ENCODE results near the gene YY1AP1.
"Not testable (repeated sequence)": the region's sequence is repeated elsewhere in the genome, so short reads cannot be mapped to it uniquely, and the experiment has no call there.

YY1AP1 gene

GRCh38 chr1:155669233-155670162 lies 19.1 kb downstream of the YY1AP1 start:
- peaks cover 23% of the 10 kb centered on the region for H3K36me3 ChIP-seq (ENCODE audit: control insufficient read depth, insufficient read depth, low read length)

GRCh38 chr1:155661239-155661638 lies 27.3 kb downstream of the YY1AP1 start:
- peaks cover 21% of the 10 kb centered on the region for H3K36me3 ChIP-seq (ENCODE audit: control insufficient read depth, insufficient read depth, low read length)
- not testable (repeated sequence) for H3K4me3 ChIP-seq (replicated peaks; ENCODE audit: low read depth, low read length); H3K27me3 ChIP-seq (replicated peaks; ENCODE audit: control insufficient read depth, insufficient read depth, low read length); DNase-seq (ENCODE audit: extremely low read depth, insufficient read length)

More at GRCh38 chr1:155669233-155670162, 19.1 kb downstream of the YY1AP1 start:
- Histone ChIP-seq H3K27me3 (replicated peaks; ENCODE audit: control insufficient read depth, insufficient read depth, low read length) (no peaks in the 10 kb centered on the region), H3K4me3 (replicated peaks; ENCODE audit: low read depth, low read length) (no peak overlapping the region)
- DNase-seq (ENCODE audit: extremely low read depth, insufficient read length) = no peak
- TF ChIP-seq CTCF (IDR thresholded peaks at IDR 0.05; ENCODE audit: insufficient read depth, low read length, poor library complexity, severe bottlenecking) = no peak

GRCh38 chr1:155657463-155657862 lies 31.1 kb downstream of the YY1AP1 start:
- peaks cover 17% of the 10 kb centered on the region for H3K36me3 ChIP-seq (ENCODE audit: control insufficient read depth, insufficient read depth, low read length)
- DNase-seq (ENCODE audit: extremely low read depth, insufficient read length) = no peak
- no peak for TF ChIP-seq CTCF (IDR thresholded peaks at IDR 0.05; ENCODE audit: insufficient read depth, low read length, poor library complexity, severe bottlenecking)
- H3K4me3 ChIP-seq (replicated peaks; ENCODE audit: low read depth, low read length) = no peak overlapping the region
- H3K27me3 ChIP-seq (replicated peaks; ENCODE audit: control insufficient read depth, insufficient read depth, low read length) = no peaks in the 10 kb centered on the region

- H3K36me3 ChIP-seq (ENCODE audit: control insufficient read depth, insufficient read depth, low read length) = no peaks in the 10 kb centered on the region
- H3K4me3 ChIP-seq (replicated peaks; ENCODE audit: low read depth, low read length) = no peak overlapping the region
- no peak for DNase-seq (ENCODE audit: extremely low read depth, insufficient read length)
- TF ChIP-seq CTCF (IDR thresholded peaks at IDR 0.05; ENCODE audit: insufficient read depth, low read length, poor library complexity, severe bottlenecking) = no peak
- H3K27me3 ChIP-seq (replicated peaks; ENCODE audit: control insufficient read depth, insufficient read depth, low read length) = no peaks in the 10 kb centered on the region
Measured at GRCh38 chr1:155652951-155653350, 35.6 kb downstream of the YY1AP1 start.

GRCh38 chr1:155651861-155652661 lies 36.5 kb downstream of the YY1AP1 start:
- DNase-seq (ENCODE audit: extremely low read depth, insufficient read length) = no peak
- Histone ChIP-seq H3K27me3 (replicated peaks; ENCODE audit: control insufficient read depth, insufficient read depth, low read length) (no peaks in the 10 kb centered on the region), H3K36me3 (ENCODE audit: control insufficient read depth, insufficient read depth, low read length) (no peaks in the 10 kb centered on the region), H3K4me3 (replicated peaks; ENCODE audit: low read depth, low read length) (no peak overlapping the region)
- TF ChIP-seq CTCF (IDR thresholded peaks at IDR 0.05; ENCODE audit: insufficient read depth, low read length, poor library complexity, severe bottlenecking) = no peak

GRCh38 chr1:155650231-155650757 lies 38.3 kb downstream of the YY1AP1 start:
- DNase-seq (ENCODE audit: extremely low read depth, insufficient read length) = no peak
- Histone ChIP-seq H3K27me3 (replicated peaks; ENCODE audit: control insufficient read depth, insufficient read depth, low read length) (no peaks in the 10 kb centered on the region), H3K4me3 (replicated peaks; ENCODE audit: low read depth, low read length) (no peak overlapping the region), H3K36me3 (ENCODE audit: control insufficient read depth, insufficient read depth, low read length) (no peaks in the 10 kb centered on the region)
- no peak for TF ChIP-seq CTCF (IDR thresholded peaks at IDR 0.05; ENCODE audit: insufficient read depth, low read length, poor library complexity, severe bottlenecking)

Data from GM06990 (cell line).